ENCODE results near the gene ZNF609.

ZNF609 gene

GRCh38 chr15:64566629-64567427 is 106.5 kb downstream of the ZNF609 start:
- no peak for TF ChIP-seq CTCF (IDR thresholded peaks at IDR 0.05; ENCODE audit: low read depth, low read length)
- DNase-seq (ENCODE audit: extremely low read depth, low read depth): no peak

GRCh38 chr15:64568765-64569164 is 108.4 kb downstream of the ZNF609 start:
- DNase-seq (ENCODE audit: extremely low read depth, low read depth): no peak
- TF ChIP-seq CTCF (IDR thresholded peaks at IDR 0.05; ENCODE audit: low read depth, low read length): no peak

GRCh38 chr15:64571857-64572291 is 111.5 kb downstream of the ZNF609 start:
- TF ChIP-seq CTCF (IDR thresholded peaks at IDR 0.05; ENCODE audit: low read depth, low read length): no peak
- DNase-seq (ENCODE audit: extremely low read depth, low read depth): no peak

- no peak for TF ChIP-seq CTCF (IDR thresholded peaks at IDR 0.05; ENCODE audit: low read depth, low read length)
- DNase-seq (ENCODE audit: extremely low read depth, low read depth): no peak
Measured at GRCh38 chr15:64572856-64573255, 112.5 kb downstream of the ZNF609 start.

- TF ChIP-seq CTCF (IDR thresholded peaks at IDR 0.05; ENCODE audit: low read depth, low read length): no peak
- no peak for DNase-seq (ENCODE audit: extremely low read depth, low read depth)
Measured at GRCh38 chr15:64574301-64575017, 114.1 kb downstream of the ZNF609 start.

GRCh38 chr15:64580696-64581407 is 120.5 kb downstream of the ZNF609 start:
- TF ChIP-seq CTCF (IDR thresholded peaks at IDR 0.05; ENCODE audit: low read depth, low read length): no peak
- DNase-seq (ENCODE audit: extremely low read depth, low read depth): no peak

GRCh38 chr15:64581408-64581761 is 121.0 kb downstream of the ZNF609 start:
- DNase-seq (ENCODE audit: extremely low read depth, low read depth): no peak
- no peak for TF ChIP-seq CTCF (IDR thresholded peaks at IDR 0.05; ENCODE audit: low read depth, low read length)
